HG03139 (cell line): ENCODE data around the gene GGPS1.
A peak's percentile ranks its signal among the peaks of the same experiment; 100 is the strongest.
"Not testable (repeated sequence)": the region's sequence is repeated elsewhere in the genome, so short reads cannot be mapped to it uniquely, and the experiment has no call there.

Experiments used
- ATAC-seq: cut with Tn5 transposase; IDR thresholded peaks from one replicate; pipeline ENCODE4 v1.9.1; 2021; ENCODE audit not compliant: unreplicated experiment

The GGPS1 gene

GRCh38 chr1:235328271-235329138, at the start of gene GGPS1:
TSS of gene GGPS1 (plus strand) at chr1:235328570. CDS start at chr1:235335265, 6,695 bp downstream.
- peak; percentile 53 for ATAC-seq

GRCh38 chr1:235278915-235279292, 49.5 kb upstream of the GGPS1 start:
- ATAC-seq, result no peak

- no peak for ATAC-seq
Observed at GRCh38 chr1:235279694-235280093, 48.7 kb upstream of the GGPS1 start.

- no peak for ATAC-seq
Observed at GRCh38 chr1:235280467-235280866, 47.9 kb upstream of the GGPS1 start.

- ATAC-seq, result not testable (repeated sequence)
Observed at GRCh38 chr1:235283636-235284035, 44.7 kb upstream of the GGPS1 start.

- no peak for ATAC-seq
Observed at GRCh38 chr1:235284231-235284769, 44.1 kb upstream of the GGPS1 start.

GRCh38 chr1:235286667-235287066, 41.7 kb upstream of the GGPS1 start:
- no peak for ATAC-seq

- no peak for ATAC-seq
Observed at GRCh38 chr1:235287208-235287882, 41.0 kb upstream of the GGPS1 start.

GRCh38 chr1:235289859-235290739, 38.3 kb upstream of the GGPS1 start:
- no peak for ATAC-seq

DNA sequence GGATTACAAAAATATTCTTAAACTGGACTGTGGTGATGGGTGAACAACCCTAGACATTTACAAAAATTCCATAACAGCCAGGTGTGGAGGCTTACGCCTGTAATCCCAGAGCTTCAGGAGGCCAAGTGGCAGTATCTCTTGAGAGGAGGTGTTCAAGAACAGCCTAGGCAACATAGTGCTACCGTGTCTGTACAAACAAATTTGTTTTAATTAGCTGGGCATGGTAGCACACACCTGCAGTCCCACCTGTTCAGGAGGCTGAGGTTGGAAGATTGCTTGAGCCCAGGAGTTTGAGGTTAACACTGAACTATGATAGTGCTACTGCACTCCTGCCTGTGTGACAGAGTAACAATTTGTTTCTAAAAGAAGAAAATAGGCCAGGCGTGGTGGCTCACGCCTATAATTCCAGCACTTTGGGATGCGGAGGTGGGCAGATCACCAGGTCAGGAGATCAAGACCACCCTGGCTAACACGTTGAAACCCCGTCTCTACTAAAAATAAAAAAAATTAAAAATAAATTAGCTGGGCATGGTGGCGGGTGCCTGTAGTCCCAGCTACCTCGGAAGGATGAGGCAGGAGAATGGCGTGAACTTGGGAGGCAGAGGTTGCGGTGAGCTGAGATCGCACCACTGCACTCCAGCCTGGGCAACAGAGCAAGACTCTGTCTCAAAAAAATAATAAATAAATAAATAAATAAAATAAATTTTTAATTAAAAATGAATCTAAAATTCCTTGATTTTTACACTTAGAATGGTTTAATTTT, 37.4 kb upstream of the GGPS1 start:
- ATAC-seq, result no peak

DNA sequence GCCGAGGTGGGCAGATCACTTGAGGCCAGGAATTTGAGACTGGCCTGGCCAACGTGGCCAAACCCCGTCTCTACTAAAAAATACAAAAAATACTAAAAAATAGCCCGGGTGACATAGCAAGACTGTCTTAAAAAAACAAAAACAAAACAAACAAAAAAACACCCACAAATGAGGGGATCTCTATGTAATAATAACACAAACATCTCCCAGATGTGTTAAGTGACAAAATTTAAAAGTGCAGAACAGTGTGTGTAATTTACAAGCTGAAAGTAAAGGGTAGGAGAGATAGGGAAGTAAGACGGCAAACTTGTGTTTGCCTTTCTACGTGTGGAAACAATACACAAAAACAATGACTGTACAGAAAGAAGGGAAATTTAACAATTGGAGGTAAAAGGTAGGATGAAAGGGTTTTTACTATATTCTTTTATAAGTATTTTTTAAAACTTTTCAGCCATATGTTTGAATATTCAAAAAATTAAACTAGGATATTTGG, 36.7 kb upstream of the GGPS1 start:
- no peak for ATAC-seq

- ATAC-seq, result no peak
Observed at GRCh38 chr1:235292790-235293189, 35.6 kb upstream of the GGPS1 start.

DNA sequence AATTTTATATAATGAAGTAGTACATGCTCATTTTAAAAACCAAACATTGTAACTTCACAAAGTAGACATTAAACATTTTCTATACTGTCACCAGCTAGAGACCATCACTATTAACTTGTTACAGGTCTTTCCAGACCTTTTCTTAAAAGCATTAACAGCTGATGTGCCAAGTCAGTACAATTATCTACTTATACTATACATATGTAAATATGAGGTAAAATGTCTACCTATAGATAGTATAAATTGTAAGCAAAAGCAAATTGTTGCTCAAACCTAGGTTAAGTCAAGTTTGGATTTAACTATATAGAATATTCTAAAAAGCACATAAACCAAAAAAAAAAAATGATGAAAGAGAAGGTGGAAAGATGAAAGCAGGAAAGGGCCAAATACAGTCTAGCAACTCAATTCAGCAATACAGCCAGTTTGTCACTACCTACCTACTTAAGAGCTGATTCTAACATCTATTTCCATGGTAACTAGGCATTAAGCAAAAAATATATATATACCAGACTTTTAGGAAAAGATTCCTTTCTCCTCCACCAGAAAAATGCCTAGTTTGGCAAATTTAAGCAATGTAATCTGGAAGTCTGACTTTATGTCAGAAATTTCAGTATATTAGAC, 34.9 kb upstream of the GGPS1 start:
- no peak for ATAC-seq

DNA sequence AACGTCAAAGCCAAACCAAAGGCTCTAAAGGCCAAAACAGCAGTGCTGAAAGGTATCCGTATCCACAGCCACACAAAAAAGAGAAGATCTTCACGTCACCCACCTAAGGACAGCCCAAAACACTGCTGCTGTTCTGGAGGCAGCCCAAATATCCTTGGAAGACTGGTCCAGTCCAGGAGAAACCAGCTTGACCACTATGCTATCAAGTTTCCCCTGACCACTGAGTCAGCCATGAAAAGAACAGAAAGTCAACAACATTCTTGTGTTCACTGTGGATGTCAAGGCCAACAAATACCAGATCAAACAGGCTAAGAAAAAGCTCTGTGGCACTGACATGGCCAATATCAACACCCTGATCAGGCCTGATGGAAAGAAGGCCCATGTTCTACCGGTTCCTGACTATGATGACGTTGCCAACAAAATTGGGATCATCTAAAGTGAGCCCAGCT, 32.4 kb upstream of the GGPS1 start:
- no peak for ATAC-seq

GRCh38 chr1:235296729-235297128, 31.6 kb upstream of the GGPS1 start:
- no peak for ATAC-seq

DNA sequence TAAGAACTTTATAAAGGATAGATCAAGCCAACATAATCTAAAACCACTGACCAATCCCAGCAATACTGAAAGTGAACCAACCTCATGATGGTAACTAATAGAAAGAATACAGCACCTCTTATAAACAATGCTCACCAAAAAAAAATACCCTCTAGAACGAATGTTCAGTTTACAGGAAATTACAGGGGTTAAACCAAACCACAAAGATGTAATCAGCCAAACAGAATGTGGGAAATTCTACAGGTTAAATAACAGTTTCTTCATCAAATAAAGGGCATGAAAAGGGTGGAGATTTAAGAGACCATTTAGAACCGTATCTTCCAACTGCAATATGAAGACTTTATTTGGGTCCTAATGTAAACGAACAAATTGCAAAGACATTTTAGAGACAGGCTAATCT, 30.8 kb upstream of the GGPS1 start:
- no peak for ATAC-seq

DNA sequence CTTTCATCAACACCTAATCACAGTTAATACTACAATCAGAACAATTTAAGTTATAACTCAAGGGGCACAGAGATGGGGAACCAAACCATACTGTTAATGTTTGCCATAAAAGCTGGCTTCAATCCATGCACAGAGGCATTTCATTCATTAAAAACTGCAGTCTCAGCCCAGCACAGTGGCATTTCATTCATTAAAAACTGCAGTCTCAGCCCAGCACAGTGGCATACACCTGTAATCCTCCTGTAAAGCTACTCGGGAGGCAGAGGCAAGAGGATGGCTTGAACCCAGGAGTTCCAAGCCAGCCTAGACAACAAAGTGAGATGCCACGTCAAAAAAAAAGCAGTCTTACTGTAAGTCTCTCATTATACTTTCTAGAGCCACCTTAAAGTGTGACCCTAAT, 29.6 kb upstream of the GGPS1 start:
- ATAC-seq, result no peak

DNA sequence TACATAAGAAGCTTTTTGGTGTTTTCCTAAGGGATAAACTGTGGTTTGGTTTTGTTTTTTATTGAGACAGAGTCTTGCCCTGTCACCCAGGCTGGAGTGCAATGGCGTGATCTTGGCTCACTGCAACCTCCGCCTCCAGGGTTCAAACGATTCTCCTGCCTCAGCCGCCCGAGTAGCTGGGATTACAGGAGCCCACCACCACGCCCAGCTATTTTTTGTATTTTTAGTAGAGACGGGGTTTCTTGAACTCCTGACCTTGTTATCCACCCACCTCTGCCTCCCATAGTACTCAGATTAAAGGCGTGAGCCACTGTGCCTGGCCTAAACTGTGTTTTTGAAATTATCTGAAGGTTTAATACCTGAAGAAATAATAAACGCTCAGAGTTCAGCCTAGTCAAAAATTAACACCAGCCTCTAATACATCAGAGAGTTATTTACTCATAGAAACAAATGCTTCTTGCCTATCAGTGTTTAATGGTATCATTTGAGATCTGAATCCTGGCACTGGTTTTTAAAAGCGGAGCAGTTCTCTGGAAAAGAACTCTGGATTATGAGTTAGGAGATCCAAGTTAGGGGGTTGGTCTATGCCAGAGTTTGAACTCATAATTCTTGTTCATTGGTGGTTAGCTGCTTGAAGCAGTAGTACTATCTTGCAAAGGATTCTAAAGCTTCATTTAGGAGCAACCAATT, 29.1 kb upstream of the GGPS1 start:
- ATAC-seq, result no peak

DNA sequence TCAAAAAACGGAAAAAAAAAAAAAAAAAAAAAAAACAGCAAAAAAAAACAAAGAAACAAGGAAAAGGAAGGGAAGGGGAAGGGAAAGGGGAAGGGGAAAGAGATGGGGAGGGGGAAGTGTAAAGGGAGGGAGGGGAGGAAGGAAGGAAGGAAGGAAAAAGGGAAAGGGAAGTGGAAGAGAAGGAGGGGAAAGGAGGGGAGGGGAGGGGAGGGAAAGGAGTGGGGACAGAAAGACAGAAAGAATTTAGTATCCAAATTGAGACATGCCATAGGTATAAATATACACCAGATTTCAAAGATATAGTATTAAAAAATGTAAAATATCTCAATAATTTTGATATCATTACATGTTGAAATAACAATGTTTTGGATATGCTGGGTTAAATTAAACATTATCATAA, 26.2 kb upstream of the GGPS1 start:
- no peak for ATAC-seq
